PFSK-1 (cell line): Measurements from ENCODE around the gene MUTYH.

Experiments used
- POLR2AphosphoS5 ChIP-seq: IDR thresholded peaks from 2 replicates; pipeline ENCODE4 v1.6.1; 2012; ENCODE audit warnings: low read depth, mild to moderate bottlenecking, control low read depth, low read length, moderate library complexity
- REST ChIP-seq, 2 experiments: IDR thresholded peaks; 2 replicates each; pipeline versions ENCODE4 v1.6.1 to v1.8.0; 2011 to 2012; ENCODE audit warnings: low read depth in 2 of 2, low read length in 2 of 2, control low read depth in 1 of 2, inconsistent platforms in 1 of 2, mild to moderate bottlenecking in 1 of 2, moderate library complexity in 1 of 2; ENCODE audit not compliant: insufficient read depth in 1 of 2
- SIN3A ChIP-seq: IDR thresholded peaks from 2 replicates; pipeline ENCODE4 v1.6.1; 2012; ENCODE audit warnings: mild to moderate bottlenecking, low read length, moderate library complexity, borderline replicate concordance; ENCODE audit not compliant: insufficient read depth

- no peak for TF ChIP-seq POLR2AphosphoS5
- no peak for TF ChIP-seq REST (IDR thresholded peaks at IDR 0.05; ENCODE audit: insufficient read depth in 1 of 2, low read depth in 2 of 2, low read length in 2 of 2)
- no peak for TF ChIP-seq SIN3A
Measured at GRCh38 chr1:45334308-45335245, 5.7 kb downstream of the MUTYH start.
